Hepatocyte (in vitro differentiated cells): ENCODE data around the gene HFE.

Experiments
- EZH2 ChIP-seq: fragments of 200-600 bp; sonication (generic); IDR thresholded peaks from 2 replicates; pipeline ENCODE4 v1.6.1; 2016; ENCODE audit warnings: antibody characterized with exemption, mild to moderate bottlenecking, borderline replicate concordance
- EZH2phosphoT487 ChIP-seq: fragments of 200-600 bp; sonication (generic); IDR thresholded peaks from one replicate; pipeline ENCODE4 v1.6.1; 2018; ENCODE audit warnings: antibody characterized with exemption, mild to moderate bottlenecking, low read depth, moderate library complexity; ENCODE audit not compliant: unreplicated experiment, severe bottlenecking
- TF ChIP-seq, protein P1 (sequence below): fragments of 200-600 bp; sonication (generic); IDR thresholded peaks from 2 replicates; pipeline ENCODE4 v1.5.1; 2016; ENCODE audit warnings: antibody characterized with exemption, mild to moderate bottlenecking; ENCODE audit not compliant: poor library complexity

GRCh38 chr6:26051665-26052310 lies 35.4 kb upstream of the HFE start:
- TF ChIP-seq, protein P1, sequence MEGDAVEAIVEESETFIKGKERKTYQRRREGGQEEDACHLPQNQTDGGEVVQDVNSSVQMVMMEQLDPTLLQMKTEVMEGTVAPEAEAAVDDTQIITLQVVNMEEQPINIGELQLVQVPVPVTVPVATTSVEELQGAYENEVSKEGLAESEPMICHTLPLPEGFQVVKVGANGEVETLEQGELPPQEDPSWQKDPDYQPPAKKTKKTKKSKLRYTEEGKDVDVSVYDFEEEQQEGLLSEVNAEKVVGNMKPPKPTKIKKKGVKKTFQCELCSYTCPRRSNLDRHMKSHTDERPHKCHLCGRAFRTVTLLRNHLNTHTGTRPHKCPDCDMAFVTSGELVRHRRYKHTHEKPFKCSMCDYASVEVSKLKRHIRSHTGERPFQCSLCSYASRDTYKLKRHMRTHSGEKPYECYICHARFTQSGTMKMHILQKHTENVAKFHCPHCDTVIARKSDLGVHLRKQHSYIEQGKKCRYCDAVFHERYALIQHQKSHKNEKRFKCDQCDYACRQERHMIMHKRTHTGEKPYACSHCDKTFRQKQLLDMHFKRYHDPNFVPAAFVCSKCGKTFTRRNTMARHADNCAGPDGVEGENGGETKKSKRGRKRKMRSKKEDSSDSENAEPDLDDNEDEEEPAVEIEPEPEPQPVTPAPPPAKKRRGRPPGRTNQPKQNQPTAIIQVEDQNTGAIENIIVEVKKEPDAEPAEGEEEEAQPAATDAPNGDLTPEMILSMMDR: no peak
- no peak for TF ChIP-seq EZH2phosphoT487
- no peak for TF ChIP-seq EZH2
